ENCODE data around the gene HARBI1.

DNA sequence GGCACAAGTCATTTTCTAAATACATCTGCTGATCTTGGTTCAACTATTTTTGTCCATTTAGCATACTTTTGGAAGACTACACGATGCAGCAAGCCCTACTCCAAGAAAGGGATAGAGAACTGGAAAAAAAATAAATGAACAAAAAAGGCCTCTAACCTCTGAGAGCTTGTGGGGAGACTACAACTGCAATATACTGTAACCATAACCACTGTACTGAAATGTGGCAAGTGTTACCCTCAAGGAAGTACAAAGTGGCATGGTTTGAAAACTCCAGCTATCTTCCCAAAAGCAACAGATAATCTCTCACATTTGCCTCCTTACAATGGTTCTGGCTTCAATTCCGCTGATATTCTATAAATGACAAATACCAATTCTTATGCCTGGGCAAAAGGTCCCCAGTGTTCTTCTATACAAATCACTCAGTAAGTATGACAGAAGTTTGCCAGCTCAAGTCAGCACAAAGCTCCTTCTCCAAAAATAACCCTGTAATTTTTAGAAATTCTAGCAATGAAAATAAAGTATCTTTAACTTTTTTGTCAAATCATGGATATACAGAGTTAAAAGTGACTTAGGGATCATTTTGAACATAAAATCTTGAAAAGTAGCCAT lies 46.1 kb downstream of the HARBI1 start:
- TF ChIP-seq CTCF (conservative IDR thresholded peaks at IDR 0.05 in 1 of 2, IDR thresholded peaks at IDR 0.05 in 1 of 2; ENCODE audit: low read depth in 1 of 2, low read length in 2 of 2) (no peak), EZH2 (IDR thresholded peaks at IDR 0.05; ENCODE audit: low read length, missing control alignments) (no peak)
